Measurements from ENCODE around the gene KDM1B. TPM values are rescaled to one million over a fixed set of nuclear protein-coding genes. Genes with fewer than 3 reads are reported as not detected.

The KDM1B gene
- polyA plus RNA-seq, 4 donors, result 17.6 to 22.8 (median 21.3) TPM

GRCh38 chr6:18259675-18260447, 104.6 kb downstream of the KDM1B start:
- no peak for DNase-seq (ENCODE audit: low read depth in 4 of 4, low spot score in 3 of 4)

GRCh38 chr6:18260448-18261106, 105.4 kb downstream of the KDM1B start:
- DNase-seq (ENCODE audit: low read depth in 4 of 4, low spot score in 3 of 4), result no peak

GRCh38 chr6:18261877-18262276, 106.7 kb downstream of the KDM1B start:
- no peak for DNase-seq (ENCODE audit: low read depth in 4 of 4, low spot score in 3 of 4)

GRCh38 chr6:18262702-18263417, 107.6 kb downstream of the KDM1B start:
- no peak for DNase-seq (ENCODE audit: low read depth in 4 of 4, low spot score in 3 of 4)

GRCh38 chr6:18263418-18264218, 108.4 kb downstream of the KDM1B start:
- peak in 1 of 4 donors; percentile 32 for DNase-seq (ENCODE audit: low read depth in 4 of 4, low spot score in 3 of 4)

GRCh38 chr6:18264219-18264922, 109.1 kb downstream of the KDM1B start, which contains the start of gene DEK:
Gene DEK, minus strand, starts transcription at chr6:18264530. Its CDS starts 543 bp downstream, at chr6:18263987.
- DNase-seq (ENCODE audit: low read depth in 4 of 4, low spot score in 3 of 4), result peak; percentile 71 to 82 (median 78)

- DNase-seq (ENCODE audit: low read depth in 4 of 4, low spot score in 3 of 4), result no peak
Measured at GRCh38 chr6:18264923-18265377, 109.7 kb downstream of the KDM1B start.

- no peak for DNase-seq (ENCODE audit: low read depth in 4 of 4, low spot score in 3 of 4)
Measured at GRCh38 chr6:18265787-18266522, 110.7 kb downstream of the KDM1B start.

- DNase-seq (ENCODE audit: low read depth in 4 of 4, low spot score in 3 of 4), result no peak
Measured at GRCh38 chr6:18266523-18266912, 111.3 kb downstream of the KDM1B start.

GRCh38 chr6:18268066-18268465, 112.8 kb downstream of the KDM1B start:
- DNase-seq (ENCODE audit: low read depth in 4 of 4, low spot score in 3 of 4), result no peak

- DNase-seq (ENCODE audit: low read depth in 4 of 4, low spot score in 3 of 4), result no peak
Measured at GRCh38 chr6:18269253-18269652, 114.0 kb downstream of the KDM1B start.

- DNase-seq (ENCODE audit: low read depth in 4 of 4, low spot score in 3 of 4), result no peak
Measured at GRCh38 chr6:18269717-18270116, 114.5 kb downstream of the KDM1B start.

GRCh38 chr6:18270216-18270615, 115.0 kb downstream of the KDM1B start:
- no peak for DNase-seq (ENCODE audit: low read depth in 4 of 4, low spot score in 3 of 4)

Other genes starting within 250 kb of the KDM1B start
- 10 to 100 TPM; 33.4 to 41.3 (median 37.6) TPM for gene KIF13A, start 167.8 kb upstream of the KDM1B start, polyA plus RNA-seq (ENCODE audit: insufficient read length in 4 of 4)
- 1 to 10 TPM; 2.1 to 2.4 (median 2.2) TPM for gene NHLRC1, start 32.7 kb upstream of the KDM1B start, polyA plus RNA-seq (ENCODE audit: insufficient read length in 4 of 4)
- gene TPMT, start 345 bp upstream of the KDM1B start, polyA plus RNA-seq (ENCODE audit: insufficient read length in 4 of 4), result 10 to 100 TPM; 25.9 to 32.0 (median 30.9) TPM
- gene DEK, start 109.1 kb downstream of the KDM1B start, polyA plus RNA-seq (ENCODE audit: insufficient read length in 4 of 4), result 100 to 1,000 TPM; 200 to 240 (median 233) TPM
- 10 to 100 TPM; 15.7 to 20.5 (median 17.9) TPM for gene RNF144B, start 231.9 kb downstream of the KDM1B start, polyA plus RNA-seq (ENCODE audit: insufficient read length in 4 of 4)

Data from right renal pelvis (tissue), 4 donors.